ENCODE measurements around the gene S100A10. TPM values are rescaled to one million over a fixed set of nuclear protein-coding genes. Genes with fewer than 3 reads are reported as not detected.

S100A10 gene
- polyA plus RNA-seq, 3 donors: 227 to 239 (median 228) TPM

DNA sequence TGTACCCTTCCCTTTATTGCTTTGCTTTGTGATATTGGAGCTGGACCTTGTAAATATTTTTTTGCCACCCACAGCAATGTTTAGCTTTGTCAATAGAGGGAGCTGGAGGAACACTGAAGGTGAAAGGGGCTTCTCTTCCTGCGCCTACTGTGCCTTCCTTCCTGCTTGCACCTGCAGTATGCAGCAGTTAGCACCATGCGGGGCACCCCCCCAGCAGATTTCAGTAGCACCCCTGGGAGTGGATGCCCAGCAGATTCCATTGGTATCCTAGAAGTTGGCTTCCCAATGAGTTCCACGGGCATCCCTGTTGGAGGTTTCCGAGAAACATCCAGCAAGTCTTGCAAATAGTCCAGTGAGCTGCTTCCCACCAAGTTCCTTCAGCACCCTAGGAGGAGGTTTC is 25.6 kb downstream of the S100A10 start:
- DNase-seq (ENCODE audit: low read depth in 3 of 3, low spot score in 2 of 3): no peak

DNA sequence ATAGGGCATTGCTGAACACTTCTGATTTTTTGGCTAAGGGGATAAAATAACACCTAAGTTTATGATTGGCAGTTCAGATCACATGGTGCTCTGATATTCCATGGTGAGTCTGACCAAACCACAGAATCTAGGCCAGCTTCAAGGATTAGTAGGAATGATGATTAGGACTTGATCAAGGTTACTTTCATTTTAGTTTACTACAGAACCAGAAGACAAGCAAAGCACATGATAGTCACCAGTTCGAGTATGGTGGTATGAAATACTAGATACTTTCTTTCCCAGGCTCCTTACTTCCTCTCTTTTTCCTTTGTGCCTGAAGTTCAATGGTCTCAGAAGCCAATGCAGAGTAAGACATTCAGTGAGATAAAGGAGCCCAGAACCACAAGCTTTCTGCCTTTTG is 26.6 kb downstream of the S100A10 start:
- no peak for DNase-seq (ENCODE audit: low read depth in 3 of 3, low spot score in 2 of 3)

DNA sequence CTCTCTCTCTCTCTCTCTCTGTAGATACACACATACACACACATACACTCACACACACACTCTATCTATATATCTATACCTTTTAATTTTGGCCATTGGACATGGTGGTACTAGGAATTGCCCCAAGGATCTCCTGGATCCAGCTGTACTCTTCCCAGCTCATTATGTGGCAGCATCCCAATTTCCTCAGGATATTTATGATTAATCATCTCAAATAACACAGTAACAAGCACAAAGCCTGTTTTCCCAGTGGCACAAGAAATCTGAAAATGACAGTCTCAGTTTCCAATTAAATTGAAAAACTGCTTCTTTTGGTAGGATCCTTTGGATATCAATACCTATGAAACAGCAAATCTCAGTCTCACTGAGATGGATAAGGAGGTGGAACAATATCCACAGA is 27.6 kb downstream of the S100A10 start:
- no peak for DNase-seq (ENCODE audit: low read depth in 3 of 3, low spot score in 2 of 3)

- DNase-seq (ENCODE audit: low read depth in 3 of 3, low spot score in 2 of 3): no peak
These were observed 29.1 kb downstream of the S100A10 start for GRCh38 chr1:151964510-151964909.

DNA sequence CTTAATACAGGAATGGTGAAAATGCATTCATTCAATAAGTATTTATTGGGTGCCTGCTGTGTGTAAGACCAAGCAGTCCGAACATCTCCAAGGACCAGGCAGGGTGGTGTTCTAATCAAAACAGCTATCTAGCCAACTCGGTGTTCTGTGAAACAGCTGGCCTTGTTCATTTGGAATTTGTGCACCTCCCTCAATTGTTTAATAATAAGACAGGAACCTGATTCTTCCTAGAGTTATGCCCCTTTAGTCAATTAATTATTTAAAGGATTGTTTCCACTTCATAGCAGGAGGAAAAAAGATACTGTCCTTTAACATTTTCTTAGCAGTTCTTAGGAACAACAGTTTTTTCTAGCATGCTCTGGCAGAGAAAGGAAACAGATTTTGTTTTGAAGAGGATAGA is 30.4 kb downstream of the S100A10 start:
- no peak for DNase-seq (ENCODE audit: low read depth in 3 of 3, low spot score in 2 of 3)

DNA sequence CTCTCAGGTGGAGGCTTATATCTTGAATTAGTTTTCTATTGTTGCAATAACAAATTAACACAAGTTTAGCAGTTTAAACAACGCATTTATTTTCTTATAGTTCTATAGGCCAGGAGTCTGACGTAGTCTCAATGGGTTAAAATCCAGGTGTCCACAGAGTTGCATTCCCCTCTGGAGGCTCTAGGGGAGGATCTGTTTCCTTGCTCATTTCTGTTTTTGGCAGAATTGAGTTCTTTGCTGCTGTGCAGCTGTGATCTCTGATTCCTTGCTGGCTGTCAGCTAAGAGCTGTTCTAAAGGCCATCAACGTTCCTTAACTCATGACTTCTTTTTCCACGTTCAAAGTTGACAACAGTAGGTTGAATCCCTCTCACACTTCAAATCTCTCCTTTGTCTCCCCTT is 31.8 kb downstream of the S100A10 start:
- DNase-seq (ENCODE audit: low read depth in 3 of 3, low spot score in 2 of 3): no peak

DNA sequence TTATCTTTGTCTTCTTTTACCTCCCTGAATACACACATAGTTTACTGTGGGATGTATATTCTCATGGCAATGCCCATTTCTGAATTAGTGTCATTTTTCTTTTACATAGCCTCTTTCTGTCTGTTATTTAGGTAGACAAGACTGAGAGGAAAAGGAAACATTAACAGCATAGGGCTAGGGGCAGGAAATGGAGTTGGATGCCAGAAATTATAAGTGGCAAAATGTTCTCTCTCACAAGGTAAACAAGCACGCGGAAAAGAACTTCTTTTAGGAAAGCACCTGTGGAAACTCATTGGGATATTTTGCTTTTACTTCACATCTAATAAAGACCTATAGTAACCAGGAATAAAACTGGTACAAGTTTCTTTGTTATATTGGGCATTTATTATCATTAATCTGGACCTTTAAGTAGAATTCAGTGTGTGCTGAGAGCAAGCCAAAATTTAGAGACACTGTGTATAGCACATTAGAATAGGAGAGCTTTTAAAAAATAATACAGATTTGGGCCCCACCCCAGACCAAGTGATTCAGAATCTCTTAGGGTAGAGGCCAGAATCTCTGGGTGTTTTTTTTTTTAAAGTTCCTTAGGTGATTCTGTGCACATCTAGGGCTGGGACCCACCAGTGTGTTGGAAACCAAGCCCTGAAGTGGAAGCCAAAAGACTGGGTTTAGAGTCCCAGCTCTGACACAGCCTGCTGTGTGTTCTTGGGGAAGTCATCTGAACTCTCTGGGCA is 32.7 kb downstream of the S100A10 start:
- no peak for DNase-seq (ENCODE audit: low read depth in 3 of 3, low spot score in 2 of 3)

DNA sequence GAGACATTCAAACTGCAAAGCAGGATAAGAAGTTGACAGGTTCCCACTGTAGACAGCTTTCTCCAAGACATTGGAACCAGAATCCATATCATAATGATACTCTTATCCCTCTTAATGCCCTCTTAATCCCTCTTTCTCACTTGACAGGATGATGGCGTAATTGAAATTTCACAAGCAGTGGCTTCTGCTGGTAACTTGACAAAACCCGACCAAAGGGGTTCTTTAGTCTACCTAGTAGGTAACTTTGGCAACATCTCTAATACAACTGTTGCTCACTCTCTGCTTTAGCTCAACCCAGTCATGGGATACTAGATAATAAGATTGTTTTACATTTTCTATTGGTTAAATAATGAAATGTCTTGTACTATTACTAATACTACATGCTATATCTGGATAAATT is 34.7 kb downstream of the S100A10 start:
- DNase-seq (ENCODE audit: low read depth in 3 of 3, low spot score in 2 of 3): no peak

- DNase-seq (ENCODE audit: low read depth in 3 of 3, low spot score in 2 of 3): no peak
These were observed 36.6 kb downstream of the S100A10 start for GRCh38 chr1:151956957-151957497.

DNA sequence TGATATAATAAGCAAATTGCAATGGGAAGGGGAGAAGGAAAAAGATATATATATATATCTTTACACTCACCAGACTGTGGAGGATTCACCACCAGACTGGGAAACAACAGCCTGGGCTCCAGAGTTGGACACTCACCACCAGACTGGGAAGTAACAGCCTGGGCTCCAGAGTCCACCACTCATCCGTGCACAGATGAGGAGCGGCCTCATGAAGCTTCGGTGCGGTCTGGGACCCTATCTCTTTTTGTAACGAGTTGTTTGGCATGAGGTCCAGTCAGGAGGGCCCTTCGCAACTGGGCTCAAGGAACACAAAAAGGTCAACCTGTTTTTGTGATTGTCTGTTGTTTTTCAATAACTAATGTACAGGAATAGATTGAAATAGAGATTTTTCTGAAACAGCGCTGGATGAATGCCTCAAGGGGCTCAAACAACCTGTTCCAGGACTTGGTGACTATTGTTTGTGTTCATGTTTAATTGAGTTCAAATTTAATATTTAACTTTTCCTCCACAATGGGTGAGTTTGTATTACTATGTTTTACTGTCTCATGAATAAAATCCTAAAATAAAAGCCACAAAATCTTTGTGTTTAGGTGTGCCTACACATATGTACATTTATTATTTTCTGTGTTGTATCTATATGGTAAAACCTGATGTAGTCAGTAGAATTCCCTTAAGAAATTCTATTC is 40.1 kb downstream of the S100A10 start:
- DNase-seq (ENCODE audit: low read depth in 3 of 3, low spot score in 2 of 3): no peak

- DNase-seq (ENCODE audit: low read depth in 3 of 3, low spot score in 2 of 3): no peak
These were observed 40.8 kb downstream of the S100A10 start for GRCh38 chr1:151952811-151953210.

- DNase-seq (ENCODE audit: low read depth in 3 of 3, low spot score in 2 of 3): no peak
These were observed 44.1 kb downstream of the S100A10 start for GRCh38 chr1:151949371-151950193.

DNA sequence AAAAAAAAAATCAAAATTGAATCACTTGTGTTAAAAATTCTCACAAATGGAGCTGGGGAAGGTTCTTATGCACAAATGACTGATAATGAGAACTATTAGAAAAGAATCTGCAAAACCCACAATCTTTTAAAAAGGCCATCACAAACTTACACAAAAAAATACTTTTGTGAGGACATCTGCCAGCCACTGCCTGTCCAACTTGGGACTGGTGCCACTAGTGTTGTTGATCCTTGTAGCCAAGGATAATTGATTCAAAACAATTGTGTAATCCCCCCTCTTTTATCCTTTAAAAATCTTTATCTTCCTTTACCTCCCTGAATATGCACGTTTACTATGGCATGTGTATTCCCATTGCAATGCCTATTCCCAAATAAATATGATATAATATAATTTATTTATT is 45.2 kb downstream of the S100A10 start:
- DNase-seq (ENCODE audit: low read depth in 3 of 3, low spot score in 2 of 3): no peak

DNA sequence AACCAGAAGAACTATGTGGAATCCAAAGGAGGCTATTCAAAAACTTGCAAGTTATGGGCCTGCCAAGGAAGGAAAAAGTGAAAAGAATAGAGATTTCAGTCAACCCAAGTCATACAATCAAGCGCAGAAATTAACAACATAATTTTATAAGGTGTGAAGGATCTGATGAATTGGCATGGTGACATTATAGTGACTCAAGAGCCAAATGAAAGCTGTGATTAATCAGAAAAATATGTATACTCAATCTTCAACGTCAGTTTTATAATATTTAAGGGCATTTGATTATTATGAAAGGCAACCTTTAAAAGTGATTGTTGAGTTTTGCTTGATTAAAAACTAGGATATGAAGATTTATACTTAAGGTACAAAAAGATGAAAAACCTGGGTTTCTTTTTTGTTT is 46.5 kb downstream of the S100A10 start:
- no peak for DNase-seq (ENCODE audit: low read depth in 3 of 3, low spot score in 2 of 3)

DNA sequence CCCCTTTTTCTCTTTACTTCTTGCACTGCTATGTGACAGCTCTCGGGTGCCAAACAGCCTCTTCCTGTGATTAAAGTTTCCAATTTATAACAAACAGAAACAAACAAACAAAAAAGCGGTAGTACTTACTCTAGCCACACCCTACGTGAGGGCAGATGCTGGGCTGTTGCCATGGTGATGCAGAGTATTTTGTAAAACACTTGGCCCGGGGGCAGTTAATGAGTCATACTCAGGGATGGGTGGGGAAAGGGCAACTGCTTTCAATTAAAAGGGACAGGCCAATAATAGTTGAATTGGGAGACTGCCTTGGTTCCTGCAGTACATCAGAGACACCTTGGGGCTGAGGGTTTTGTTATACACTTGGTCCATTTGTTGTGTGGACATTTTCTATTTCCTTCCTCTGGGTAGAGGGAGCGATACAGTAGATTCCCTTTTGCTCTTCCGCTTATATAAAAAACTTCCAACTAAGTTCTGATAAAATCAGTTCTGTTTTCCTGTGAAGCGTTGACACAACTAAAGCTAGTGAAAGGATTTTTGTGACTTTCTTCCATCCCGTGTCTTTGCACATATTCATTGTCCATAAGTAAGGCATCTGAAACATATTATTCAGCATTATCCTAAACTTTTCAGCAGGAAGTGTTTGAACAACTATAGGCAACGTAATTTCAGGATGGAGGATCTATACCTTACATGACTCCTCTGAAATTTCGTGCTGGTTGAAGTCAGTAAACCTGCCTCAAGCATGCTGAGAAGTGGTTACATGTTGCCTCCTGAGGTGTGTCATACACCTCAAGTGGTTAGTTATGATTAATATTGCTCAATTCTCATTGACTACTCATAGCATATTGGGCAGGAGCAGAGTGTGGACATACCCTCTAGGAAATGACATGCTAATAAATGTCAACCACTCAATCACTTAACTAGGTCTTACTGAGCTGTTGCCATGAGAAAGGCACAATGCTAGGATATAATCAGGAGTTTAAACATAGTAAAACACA is 47.6 kb downstream of the S100A10 start:
- no peak for DNase-seq (ENCODE audit: low read depth in 3 of 3, low spot score in 2 of 3)

GRCh38 chr1:151944857-151945575 is 48.6 kb downstream of the S100A10 start:
- DNase-seq (ENCODE audit: low read depth in 3 of 3, low spot score in 2 of 3): no peak

DNA sequence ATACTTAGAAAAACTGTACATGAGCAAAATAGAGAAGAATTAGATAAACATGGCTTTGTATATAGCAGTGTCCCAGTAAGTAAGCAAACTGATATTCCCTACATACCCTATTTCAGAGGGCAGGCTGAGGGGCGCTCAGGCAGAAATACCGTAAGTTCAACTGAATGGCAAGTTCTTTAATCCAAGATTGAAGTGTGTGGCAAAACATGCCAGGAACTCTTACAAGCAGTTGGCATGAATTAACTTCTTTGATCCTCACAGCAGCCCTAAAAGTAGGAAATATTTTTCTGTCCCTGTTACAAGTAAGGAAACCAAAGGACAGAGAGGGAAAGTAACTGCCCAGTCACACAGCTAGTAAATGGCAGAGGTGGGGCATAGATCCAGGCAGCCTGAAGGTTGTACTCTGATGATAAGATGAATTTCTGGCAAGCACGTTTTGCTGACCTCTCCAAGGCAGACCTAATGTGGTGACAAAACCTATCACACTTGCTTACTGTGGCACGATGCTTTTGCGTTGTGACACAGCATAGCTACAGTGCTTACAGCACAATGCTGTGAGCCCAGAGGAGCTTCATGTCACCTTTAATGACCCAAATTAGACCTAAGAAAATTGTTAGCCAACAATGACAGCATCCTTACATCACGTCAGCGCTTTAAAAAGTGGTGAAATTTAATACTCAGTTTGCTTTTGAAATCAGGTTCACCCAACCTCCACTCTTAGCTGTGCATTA is 49.4 kb downstream of the S100A10 start:
- no peak for DNase-seq (ENCODE audit: low read depth in 3 of 3, low spot score in 2 of 3)

- DNase-seq (ENCODE audit: low read depth in 3 of 3, low spot score in 2 of 3): no peak
These were observed 50.1 kb downstream of the S100A10 start for GRCh38 chr1:151943591-151943990.

GRCh38 chr1:151942882-151943281 is 50.8 kb downstream of the S100A10 start:
- no peak for DNase-seq (ENCODE audit: low read depth in 3 of 3, low spot score in 2 of 3)
